ENCODE results near the gene PARP8. TPM values are rescaled to one million over a fixed set of nuclear protein-coding genes. Genes with fewer than 3 reads are reported as not detected.

PARP8 gene
- total RNA-seq, 1 experiment from 2014 or later, result 23.2 TPM

GRCh38 chr5:50759526-50760270, 93.3 kb downstream of the PARP8 start:
- POLR2A ChIA-PET, result no interaction called here
- Mint-ChIP-seq H3K27me3 (ENCODE audit: low read depth) (no peaks in the 10 kb centered on the region), H3K27ac (no peak overlapping the region), H3K36me3 (peaks cover 9% of the 10 kb centered on the region), H3K4me3 (no peak overlapping the region), H3K4me1 (no peaks in the 10 kb centered on the region), H3K9me3 (peaks cover 5% of the 10 kb centered on the region; the same call in 1 of the 2 replicates)
- TF ChIP-seq SOX15 (CRISPR knock-in tag; IDR thresholded peaks at IDR 0.05) (no peak), NFYB (CRISPR knock-in tag; conservative IDR thresholded peaks at IDR 0.05; ENCODE audit: low read depth) (no peak), NR1H2 (CRISPR knock-in tag; IDR thresholded peaks at IDR 0.05) (no peak), ZNF121 (CRISPR knock-in tag; IDR thresholded peaks at IDR 0.05) (no peak), ZNF671 (CRISPR knock-in tag; IDR thresholded peaks at IDR 0.05) (no peak), ARID4B (CRISPR knock-in tag; IDR thresholded peaks at IDR 0.05; ENCODE audit: borderline replicate concordance) (no peak), NR3C1 (CRISPR knock-in tag; conservative IDR thresholded peaks at IDR 0.05; ENCODE audit: low read depth) (no peak), ZSCAN18 (CRISPR knock-in tag; IDR thresholded peaks at IDR 0.05) (no peak), ERG (CRISPR knock-in tag; IDR thresholded peaks at IDR 0.05) (no peak), ELF4 (CRISPR knock-in tag; IDR thresholded peaks at IDR 0.05; ENCODE audit: low read depth) (no peak), IRF1 (CRISPR knock-in tag; IDR thresholded peaks at IDR 0.05) (no peak)
- CTCF ChIA-PET, result interaction anchor here (0.6 kb wide), 2 partner anchors 56 to 1036 kb away, joined by 3 to 4 read pairs; no protein-coding TSS in a partner anchor
- ATAC-seq (no peak), DNase-seq (ENCODE audit: low spot score) (no peak)

GRCh38 chr5:50763351-50763750, 96.9 kb downstream of the PARP8 start:
- POLR2A ChIA-PET, result no interaction called here
- H3K4me3 Mint-ChIP-seq, result no peak overlapping the region
- CTCF ChIA-PET, result no interaction called here
- ATAC-seq (no peak), DNase-seq (ENCODE audit: low spot score) (no peak)
- no peak overlapping the region for H3K27ac Mint-ChIP-seq
- H3K9me3 Mint-ChIP-seq, result no peaks in the 10 kb centered on the region
- H3K4me1 Mint-ChIP-seq, result peaks cover 8% of the 10 kb centered on the region
- H3K36me3 Mint-ChIP-seq, result no peaks in the 10 kb centered on the region
- no peaks in the 10 kb centered on the region for H3K27me3 Mint-ChIP-seq (ENCODE audit: low read depth)
- no peak for TF ChIP-seq FOXK1 (CRISPR knock-in tag; IDR thresholded peaks at IDR 0.05)
- no peak for TF ChIP-seq ATF1 (CRISPR knock-in tag; IDR thresholded peaks at IDR 0.05)
- TF ChIP-seq ZNF263 (CRISPR knock-in tag; IDR thresholded peaks at IDR 0.05; ENCODE audit: low read depth), result no peak
- TF ChIP-seq ETV6 (CRISPR knock-in tag; IDR thresholded peaks at IDR 0.05), result no peak
- no peak for TF ChIP-seq ATF6 (CRISPR knock-in tag; IDR thresholded peaks at IDR 0.05)
- TF ChIP-seq NFE2L1 (CRISPR knock-in tag; IDR thresholded peaks at IDR 0.05), result no peak
- TF ChIP-seq NR3C1 (CRISPR knock-in tag; conservative IDR thresholded peaks at IDR 0.05; ENCODE audit: low read depth), result no peak
- no peak for TF ChIP-seq ZBTB43 (CRISPR knock-in tag; IDR thresholded peaks at IDR 0.05)
- no peak for TF ChIP-seq ZNF396 (CRISPR knock-in tag; IDR thresholded peaks at IDR 0.05; ENCODE audit: borderline replicate concordance)
- TF ChIP-seq MLX (CRISPR knock-in tag; IDR thresholded peaks at IDR 0.05), result no peak
- TF ChIP-seq IRF1 (CRISPR knock-in tag; IDR thresholded peaks at IDR 0.05), result no peak

All from WTC11 (cell line).